CD14-positive monocyte (primary cell): ENCODE measurements around the gene DMBT1. TPM values are rescaled to one million over a fixed set of nuclear protein-coding genes. Genes with fewer than 3 reads are reported as not detected.

Source experiments
- DNase-seq, 3 donors: peaks; one replicate each; pipeline ENCODE4 v3.0.0-alpha.2; 2011 to 2022
- H2AFZ ChIP-seq: 2 replicates; pipeline ENCODE4 v1.6.0; 2012; ENCODE audit warnings: mild to moderate bottlenecking, low read depth, low read length, inconsistent platforms; ENCODE audit not compliant: insufficient read depth, poor library complexity, severe bottlenecking
- H3K27ac ChIP-seq, 2 donors: 1 replicate in 1 of 2; 2 replicates in 1 of 2; pipeline ENCODE4 v1.5.1; 2012 to 2013; ENCODE audit warnings: low read length in 2 of 2, control low read depth in 1 of 2, inconsistent platforms in 1 of 2, low read depth in 1 of 2, mild to moderate bottlenecking in 1 of 2
- H3K27me3 ChIP-seq, 2 donors: one replicate each; pipeline versions ENCODE4 v1.6.0 to v1.6.1; 2011 to 2013; ENCODE audit warnings: low read length in 2 of 2; ENCODE audit not compliant: control insufficient read depth in 2 of 2, insufficient read depth in 2 of 2
- H3K36me3 ChIP-seq, 2 donors: replicated peaks in 1 of 2; 1 replicate in 1 of 2; 2 replicates in 1 of 2; pipeline versions ENCODE4 v1.5.1 to v1.6.1; 2012 to 2013; ENCODE audit warnings: low read length in 2 of 2, control low read depth in 1 of 2, inconsistent platforms in 1 of 2, mild to moderate bottlenecking in 1 of 2; ENCODE audit not compliant: insufficient read depth in 2 of 2, control insufficient read depth in 1 of 2
- H3K4me1 ChIP-seq, 2 donors: 1 replicate in 1 of 2; 2 replicates in 1 of 2; pipeline versions ENCODE4 v1.5.1 to v1.6.1; 2012 to 2013; ENCODE audit warnings: low read length in 2 of 2, control low read depth in 1 of 2, inconsistent platforms in 1 of 2, mild to moderate bottlenecking in 1 of 2, moderate library complexity in 1 of 2; ENCODE audit not compliant: insufficient read depth in 2 of 2, control insufficient read depth in 1 of 2
- H3K4me2 ChIP-seq: replicated peaks from 2 replicates; pipeline ENCODE3; 2012; ENCODE audit warnings: low read length, moderate library complexity, mild to moderate bottlenecking; ENCODE audit not compliant: poor library complexity, severe bottlenecking; ENCODE audit errors: extremely low read depth
- H3K4me3 ChIP-seq, 3 experiments: fragments of 200-600 bp in 1 of 3; sonication (generic) in 1 of 3; replicated peaks in 1 of 3; 1 replicate in 2 of 3; 2 replicates in 1 of 3; pipeline ENCODE4 v1.5.1; 2011 to 2013; ENCODE audit warnings: low read length in 3 of 3, mild to moderate bottlenecking in 3 of 3, control low read depth in 2 of 3, low read depth in 2 of 3, inconsistent platforms in 1 of 3, moderate library complexity in 1 of 3
- H3K79me2 ChIP-seq: 2 replicates; pipeline ENCODE4 v1.6.0; 2012; ENCODE audit warnings: mild to moderate bottlenecking, control low read depth, inconsistent platforms, low read length, moderate library complexity; ENCODE audit not compliant: insufficient read depth
- H3K9ac ChIP-seq: 2 replicates; pipeline ENCODE4 v1.6.0; 2017; ENCODE audit warnings: low read length, mild to moderate bottlenecking; ENCODE audit not compliant: insufficient read depth, poor library complexity, severe bottlenecking
- H3K9me3 ChIP-seq, 2 donors: replicated peaks in 1 of 2; 1 replicate in 1 of 2; 2 replicates in 1 of 2; pipeline versions ENCODE4 v1.5.1 to v1.6.1; 2012 to 2013; ENCODE audit warnings: low read length in 2 of 2, control low read depth in 1 of 2; ENCODE audit not compliant: control insufficient read depth in 1 of 2, insufficient read depth in 1 of 2
- H4K20me1 ChIP-seq: 2 replicates; pipeline ENCODE4 v1.6.0; 2012; ENCODE audit warnings: mild to moderate bottlenecking, low read length, control low read depth, moderate library complexity; ENCODE audit not compliant: insufficient read depth
- H3K27ac Mint-ChIP-seq, 7 donors: one replicate each; pipeline ENCODE4 v1.8.0; 2020; ENCODE audit warnings: mild to moderate bottlenecking in 7 of 7, mixed read lengths in 7 of 7, moderate library complexity in 6 of 7, inconsistent platforms in 2 of 7
- H3K27me3 Mint-ChIP-seq, 3 donors: one replicate each; pipeline ENCODE4 v1.8.0; 2021 to 2022; ENCODE audit warnings: low read depth in 3 of 3, mild to moderate bottlenecking in 3 of 3, mixed read lengths in 3 of 3, moderate library complexity in 3 of 3, inconsistent platforms in 1 of 3
- H3K36me3 Mint-ChIP-seq, 2 donors: one replicate each; pipeline ENCODE4 v1.8.0; 2020; ENCODE audit warnings: mixed read lengths in 2 of 2, inconsistent platforms in 1 of 2, mild to moderate bottlenecking in 1 of 2
- H3K4me1 Mint-ChIP-seq: one replicate; pipeline ENCODE4 v1.8.0; 2020; ENCODE audit warnings: mild to moderate bottlenecking, mixed read lengths
- H3K4me3 Mint-ChIP-seq, 2 donors: one replicate each; pipeline ENCODE4 v1.8.0; 2020; ENCODE audit warnings: mild to moderate bottlenecking in 2 of 2, mixed read lengths in 2 of 2, moderate library complexity in 1 of 2
- H3K9me3 Mint-ChIP-seq, 7 donors: one replicate each; pipeline ENCODE4 v1.8.0; 2020 to 2022; ENCODE audit warnings: mixed read lengths in 7 of 7, mild to moderate bottlenecking in 6 of 7, moderate library complexity in 6 of 7, inconsistent platforms in 2 of 7
- WGBS: methylation state at CpG from one replicate; pipeline ENCODE4 v1.1.5; 2013; ENCODE audit warnings: missing lambda C conversion rate; ENCODE audit not compliant: insufficient coverage; 5-methylcytosine and 5-hydroxymethylcytosine counted together
- intact Hi-C, 2 donors: fragments of 100-400 bp; cut with micrococcal nuclease; formaldehyde crosslinking; loops; one replicate each; pipeline versions ENCODE4 v1.15.0 to v1.15.1; 2023
- polyA plus RNA-seq, 3 donors: library from polyadenylated mRNA; depleted of rRNA in 1 of 3; unstranded in 2 of 3; stranded (reverse) in 1 of 3; fragments of 300-500 nt in 2 of 3; fragments of >200 nt in 1 of 3; fragmentation: Illumina TruSeq in 2 of 3; gene quantifications; 1 replicate in 2 of 3; 2 replicates in 1 of 3; pipeline ENCODE4 v1.2.3, GENCODE V29; 2012 to 2021
- TF ChIP-seq, protein P1 (sequence below): fragments of 200-600 bp; IDR thresholded peaks from one replicate; pipeline ENCODE4 v1.8.0; 2022; ENCODE audit warnings: antibody characterized with exemption, mild to moderate bottlenecking

DMBT1 gene
- polyA plus RNA-seq, 3 donors, result not detected

DNA sequence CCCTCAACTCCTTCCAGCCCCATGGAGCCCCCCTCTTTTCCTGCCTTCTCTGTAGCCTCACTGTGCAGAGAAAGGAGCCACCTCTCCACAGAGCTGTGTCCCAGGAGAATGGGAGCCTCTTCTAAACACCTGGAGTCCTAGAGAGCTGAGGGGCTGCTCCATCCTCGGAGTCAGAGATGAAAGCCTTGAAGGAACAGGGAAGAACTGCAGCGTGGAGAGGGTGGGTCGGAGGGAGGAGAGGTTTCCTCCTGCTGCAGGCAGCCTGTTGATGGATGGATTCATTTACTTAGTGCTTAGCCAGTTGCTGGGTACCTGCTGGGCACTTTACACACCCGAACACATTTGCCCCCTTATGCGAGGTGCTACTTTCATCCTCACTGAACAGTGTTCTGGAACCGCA lies 100.1 kb downstream of the DMBT1 start:
- Histone ChIP-seq H4K20me1 (no peaks in the 10 kb centered on the region), H3K36me3 (no peaks in the 10 kb centered on the region), H3K9me3 (no peaks in the 10 kb centered on the region), H3K9ac (no peak overlapping the region), H3K4me1 (no peaks in the 10 kb centered on the region), H3K4me2 (no peak overlapping the region), H3K4me3 (no peak overlapping the region), H3K27me3 (no peaks in the 10 kb centered on the region), H2AFZ (no peak overlapping the region), H3K27ac (no peak overlapping the region), H3K79me2 (no peaks in the 10 kb centered on the region)
- H3K4me3 Mint-ChIP-seq, result no peak overlapping the region
- no peaks in the 10 kb centered on the region for H3K36me3 Mint-ChIP-seq
- no peaks in the 10 kb centered on the region for H3K4me1 Mint-ChIP-seq
- no peak for DNase-seq
- intact Hi-C loops, result no loop called here
- H3K27ac Mint-ChIP-seq, result no peak overlapping the region
- WGBS, result 82% methylated on average over 6 of the region's 6 CpGs
- TF ChIP-seq, protein P1, sequence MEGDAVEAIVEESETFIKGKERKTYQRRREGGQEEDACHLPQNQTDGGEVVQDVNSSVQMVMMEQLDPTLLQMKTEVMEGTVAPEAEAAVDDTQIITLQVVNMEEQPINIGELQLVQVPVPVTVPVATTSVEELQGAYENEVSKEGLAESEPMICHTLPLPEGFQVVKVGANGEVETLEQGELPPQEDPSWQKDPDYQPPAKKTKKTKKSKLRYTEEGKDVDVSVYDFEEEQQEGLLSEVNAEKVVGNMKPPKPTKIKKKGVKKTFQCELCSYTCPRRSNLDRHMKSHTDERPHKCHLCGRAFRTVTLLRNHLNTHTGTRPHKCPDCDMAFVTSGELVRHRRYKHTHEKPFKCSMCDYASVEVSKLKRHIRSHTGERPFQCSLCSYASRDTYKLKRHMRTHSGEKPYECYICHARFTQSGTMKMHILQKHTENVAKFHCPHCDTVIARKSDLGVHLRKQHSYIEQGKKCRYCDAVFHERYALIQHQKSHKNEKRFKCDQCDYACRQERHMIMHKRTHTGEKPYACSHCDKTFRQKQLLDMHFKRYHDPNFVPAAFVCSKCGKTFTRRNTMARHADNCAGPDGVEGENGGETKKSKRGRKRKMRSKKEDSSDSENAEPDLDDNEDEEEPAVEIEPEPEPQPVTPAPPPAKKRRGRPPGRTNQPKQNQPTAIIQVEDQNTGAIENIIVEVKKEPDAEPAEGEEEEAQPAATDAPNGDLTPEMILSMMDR, result no peak
- peaks cover 0 to 2% (median 0%) of the 10 kb centered on the region in 7 donors for H3K9me3 Mint-ChIP-seq
- H3K27me3 Mint-ChIP-seq, result peaks cover 0 to 5% (median 2%) of the 10 kb centered on the region in 3 donors

DNA sequence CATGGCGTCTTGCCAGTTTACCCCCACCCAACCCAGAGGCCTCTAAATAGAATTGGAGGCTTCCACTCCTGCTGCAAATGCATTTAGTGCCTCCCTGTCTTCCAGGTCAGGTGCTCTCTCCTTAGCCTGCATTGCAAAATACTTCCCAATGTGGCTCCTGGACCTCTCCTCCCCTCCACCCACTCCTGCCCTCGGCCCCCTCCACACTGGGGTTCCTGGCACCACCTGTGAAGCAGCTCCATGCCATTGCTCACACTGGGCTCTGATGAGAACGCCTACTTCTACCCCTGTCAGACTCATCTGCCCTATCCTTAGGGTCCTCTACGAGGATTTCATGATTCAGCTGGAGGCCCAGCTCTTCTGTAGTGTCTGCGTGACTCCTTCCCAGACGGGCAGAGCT lies 101.7 kb downstream of the DMBT1 start:
- H3K36me3 ChIP-seq, result no peaks in the 10 kb centered on the region
- Mint-ChIP-seq H3K36me3 (no peaks in the 10 kb centered on the region), H3K27me3 (peaks cover 0 to 5% (median 2%) of the 10 kb centered on the region in 3 donors), H3K27ac (no peak overlapping the region), H3K4me3 (no peak overlapping the region), H3K4me1 (no peaks in the 10 kb centered on the region), H3K9me3 (peaks cover 0 to 2% (median 0%) of the 10 kb centered on the region in 7 donors)
- WGBS, result 88% methylated on average over 4 of the region's 6 CpGs
- no peak overlapping the region for H3K4me2 ChIP-seq
- intact Hi-C loops, result no loop called here
- H3K27ac ChIP-seq, result no peak overlapping the region
- no peak overlapping the region for H2AFZ ChIP-seq
- no peaks in the 10 kb centered on the region for H4K20me1 ChIP-seq
- H3K27me3 ChIP-seq, result no peaks in the 10 kb centered on the region
- no peak for DNase-seq
- H3K9me3 ChIP-seq, result no peaks in the 10 kb centered on the region
- no peaks in the 10 kb centered on the region for H3K79me2 ChIP-seq
- H3K9ac ChIP-seq, result no peak overlapping the region
- H3K4me3 ChIP-seq, result no peak overlapping the region
- no peaks in the 10 kb centered on the region for H3K4me1 ChIP-seq
- TF ChIP-seq, protein P1, result no peak
